Smooth muscle cell (in vitro differentiated cells): ENCODE measurements around the gene GALP. TPM values are rescaled to one million over a fixed set of nuclear protein-coding genes. Genes with fewer than 3 reads are reported as not detected.

Experiments
- DNase-seq: peaks from one replicate; lab custom pipeline; 2025; ENCODE audit not compliant: unreplicated experiment; lab: John Stamatoyannopoulos, UW
- H2AFZ ChIP-seq: fragments of 200-600 bp; sonication (generic); 2 replicates; pipeline ENCODE4 v1.6.0; 2016; ENCODE audit warnings: antibody characterized with exemption, low read depth, mild to moderate bottlenecking
- H3F3A ChIP-seq: fragments of 200-600 bp; sonication (generic); 2 replicates; pipeline ENCODE4 v1.6.0; 2017; ENCODE audit warnings: antibody characterized with exemption, low read depth
- H3K27ac ChIP-seq: fragments of 200-600 bp; sonication (generic); 2 replicates; pipeline ENCODE4 v1.5.1; 2016; ENCODE audit warnings: low read depth, mild to moderate bottlenecking
- H3K27me3 ChIP-seq: fragments of 200-600 bp; sonication (generic); 2 replicates; pipeline ENCODE4 v1.6.1; 2016; ENCODE audit warnings: low read depth, mild to moderate bottlenecking
- H3K36me3 ChIP-seq: fragments of 200-600 bp; sonication (generic); 2 replicates; pipeline ENCODE4 v1.5.1; 2016; ENCODE audit warnings: low read depth
- H3K4me1 ChIP-seq: fragments of 200-600 bp; sonication (generic); 2 replicates; pipeline ENCODE4 v1.5.1; 2016; ENCODE audit warnings: low read depth
- H3K4me2 ChIP-seq: fragments of 200-600 bp; sonication (generic); 2 replicates; pipeline ENCODE4 v1.6.0; 2016; ENCODE audit warnings: mild to moderate bottlenecking
- H3K4me3 ChIP-seq: fragments of 200-600 bp; sonication (generic); 2 replicates; pipeline ENCODE4 v1.5.1; 2016; ENCODE audit warnings: mild to moderate bottlenecking
- H3K79me2 ChIP-seq: fragments of 200-600 bp; sonication (generic); 2 replicates; pipeline ENCODE4 v1.6.0; 2016; ENCODE audit warnings: low read depth, mild to moderate bottlenecking
- H3K9ac ChIP-seq: fragments of 200-600 bp; sonication (generic); 2 replicates; pipeline ENCODE4 v1.6.0; 2016; ENCODE audit warnings: low read depth
- H3K9me3 ChIP-seq: fragments of 200-600 bp; sonication (generic); replicated peaks from 2 replicates; pipeline ENCODE4 v1.5.1; 2016; ENCODE audit warnings: low read depth
- H4K20me1 ChIP-seq: fragments of 200-600 bp; sonication (generic); 2 replicates; pipeline ENCODE4 v1.6.0; 2016; ENCODE audit warnings: low read depth
- CTCF ChIP-seq: fragments of 200-600 bp; sonication (generic); IDR thresholded peaks from 2 replicates; pipeline ENCODE4 v1.5.1; 2017; ENCODE audit warnings: borderline replicate concordance, mild to moderate bottlenecking, antibody characterized with exemption; ENCODE audit not compliant: insufficient read depth, poor library complexity, severe bottlenecking
- WGBS: methylation state at CpG from one replicate; pipeline ENCODE4 v1.1.7; 2016; ENCODE audit warnings: low lambda C conversion rate; 5-methylcytosine and 5-hydroxymethylcytosine counted together
- polyA plus RNA-seq: library from polyadenylated mRNA; unstranded; fragments of >200 nt; fragmentation: Nextera tagmentation; extraction: Ambion mirVana; gene quantifications from 2 replicates; pipeline ENCODE4 v1.2.1, GENCODE V29; 2016
- small RNA-seq: library from RNA; depleted of rRNA; stranded (forward); fragments of <200 nt; gene quantifications from one replicate; pipeline ENCODE3, GENCODE V24; 2014
- total RNA-seq: library from RNA; depleted of rRNA; stranded (reverse); fragments of >200 nt; gene quantifications from 2 replicates; pipeline ENCODE4 v1.2.3, GENCODE V29; 2014

The GALP gene
- total and polyA plus RNA-seq, 2 experiments from 2014 or later = not detected

GRCh38 chr19:56221851-56222250 is 46.0 kb downstream of the GALP start:
- Histone ChIP-seq H3K4me3 (no peak overlapping the region), H4K20me1 (no peaks in the 10 kb centered on the region), H3K9ac (no peak overlapping the region), H3K4me1 (no peaks in the 10 kb centered on the region), H2AFZ (no peak overlapping the region), H3F3A (no peaks in the 10 kb centered on the region), H3K27me3 (no peaks in the 10 kb centered on the region), H3K79me2 (no peaks in the 10 kb centered on the region), H3K4me2 (no peak overlapping the region), H3K27ac (no peak overlapping the region), H3K36me3 (no peaks in the 10 kb centered on the region), H3K9me3 (no peaks in the 10 kb centered on the region)
- WGBS = 89% methylated on average over 14 of the region's 14 CpGs
- TF ChIP-seq CTCF = no peak
- DNase-seq = no peak

- no peaks in the 10 kb centered on the region for H3K79me2 ChIP-seq
- no peaks in the 10 kb centered on the region for H3K36me3 ChIP-seq
- H3K4me3 ChIP-seq = no peak overlapping the region
- DNase-seq = no peak
- H2AFZ ChIP-seq = no peak overlapping the region
- H3K27ac ChIP-seq = no peak overlapping the region
- TF ChIP-seq CTCF = no peak
- H3K9me3 ChIP-seq = no peaks in the 10 kb centered on the region
- H4K20me1 ChIP-seq = no peaks in the 10 kb centered on the region
- WGBS = 76% methylated on average over 6 of the region's 6 CpGs
- no peaks in the 10 kb centered on the region for H3K27me3 ChIP-seq
- H3K4me2 ChIP-seq = no peak overlapping the region
- H3K4me1 ChIP-seq = no peaks in the 10 kb centered on the region
- H3F3A ChIP-seq = no peaks in the 10 kb centered on the region
- no peak overlapping the region for H3K9ac ChIP-seq
Measured at GRCh38 chr19:56222901-56223300, 47.1 kb downstream of the GALP start.

- H3K4me3 ChIP-seq = no peak overlapping the region
- no peak overlapping the region for H3K27ac ChIP-seq
- no peak overlapping the region for H2AFZ ChIP-seq
- no peak overlapping the region for H3K9ac ChIP-seq
- no peaks in the 10 kb centered on the region for H3K4me1 ChIP-seq
- H3K9me3 ChIP-seq = no peaks in the 10 kb centered on the region
- no peaks in the 10 kb centered on the region for H3F3A ChIP-seq
- no peaks in the 10 kb centered on the region for H3K27me3 ChIP-seq
- WGBS = 91% methylated on average over 9 of the region's 9 CpGs
- H3K79me2 ChIP-seq = no peaks in the 10 kb centered on the region
- DNase-seq = no peak
- H3K36me3 ChIP-seq = no peaks in the 10 kb centered on the region
- H4K20me1 ChIP-seq = no peaks in the 10 kb centered on the region
- no peak overlapping the region for H3K4me2 ChIP-seq
- no peak for TF ChIP-seq CTCF
Measured at GRCh38 chr19:56223481-56223880, 47.7 kb downstream of the GALP start.

Small RNA genes within 50 kb of the gene (small RNA-seq; reads per million reads assigned to genes)
- gene AC024580.2 = not detected

Other genes starting within 250 kb of the GALP start
- not detected in 2 replicates for gene NLRP13, start 243.7 kb upstream of the GALP start, total RNA-seq
- not detected in 2 replicates for gene NLRP13, start 243.7 kb upstream of the GALP start, polyA plus RNA-seq
- not detected in 2 replicates for gene NLRP8, start 228.2 kb upstream of the GALP start, total RNA-seq
- not detected in 2 replicates for gene NLRP8, start 228.2 kb upstream of the GALP start, polyA plus RNA-seq
- gene NLRP5, start 189.2 kb upstream of the GALP start, total RNA-seq = not detected in 2 replicates
- not detected in 2 replicates for gene NLRP5, start 189.2 kb upstream of the GALP start, polyA plus RNA-seq
- gene ZNF787, start 54.7 kb upstream of the GALP start, total RNA-seq = 7.4 and 10.0 TPM in 2 replicates
- gene ZNF787, start 54.7 kb upstream of the GALP start, polyA plus RNA-seq = 20.3 and 22.8 TPM in 2 replicates
- gene ZNF444, start 34.7 kb upstream of the GALP start, total RNA-seq = 10.8 and 20.0 TPM in 2 replicates
- 40.6 and 55.5 TPM in 2 replicates for gene ZNF444, start 34.7 kb upstream of the GALP start, polyA plus RNA-seq
- not detected in 2 replicates for gene ZSCAN5B, start 21.8 kb downstream of the GALP start, total RNA-seq
- gene ZSCAN5B, start 21.8 kb downstream of the GALP start, polyA plus RNA-seq = 0.19 TPM in 1 of 2 replicates, not detected in the other
- gene ZSCAN5C, start 26.3 kb downstream of the GALP start, total RNA-seq = not detected in 2 replicates
- not detected in 2 replicates for gene ZSCAN5C, start 26.3 kb downstream of the GALP start, polyA plus RNA-seq
- not detected in 2 replicates for gene EDDM13, start 96.7 kb downstream of the GALP start, total RNA-seq
- 0.58 and 0.80 TPM in 2 replicates for gene EDDM13, start 96.7 kb downstream of the GALP start, polyA plus RNA-seq
- gene ZSCAN5A, start 138.8 kb downstream of the GALP start, total RNA-seq = 4.7 and 7.4 TPM in 2 replicates
- gene ZSCAN5A, start 138.8 kb downstream of the GALP start, polyA plus RNA-seq = 5.3 and 11.0 TPM in 2 replicates
- 0.99 and 4.9 TPM in 2 replicates for gene ZNF582, start 217.5 kb downstream of the GALP start, total RNA-seq
- 3.8 and 4.4 TPM in 2 replicates for gene ZNF582, start 217.5 kb downstream of the GALP start, polyA plus RNA-seq
- gene ZNF583, start 228.3 kb downstream of the GALP start, total RNA-seq = 5.5 and 7.9 TPM in 2 replicates
- gene ZNF583, start 228.3 kb downstream of the GALP start, polyA plus RNA-seq = 5.2 and 6.4 TPM in 2 replicates